ENCODE measurements around the gene MTMR3.

- TF ChIP-seq CTCF (IDR thresholded peaks at IDR 0.05; ENCODE audit: low read depth, low read length, missing input control) (no peak), EGR1 (IDR thresholded peaks at IDR 0.05; ENCODE audit: low read depth in 2 of 2) (no peak), JUND (IDR thresholded peaks at IDR 0.05) (no peak), SP1 (IDR thresholded peaks at IDR 0.05) (no peak), MAX (IDR thresholded peaks at IDR 0.05) (no peak), RAD21 (IDR thresholded peaks at IDR 0.05) (no peak), ATF3 (IDR thresholded peaks at IDR 0.05) (no peak), ZBTB33 (IDR thresholded peaks at IDR 0.05) (no peak), REST (IDR thresholded peaks at IDR 0.05) (no peak), HNF4A (conservative IDR thresholded peaks at IDR 0.05) (no peak), TAF1 (conservative IDR thresholded peaks at IDR 0.05) (no peak), YY1 (IDR thresholded peaks at IDR 0.05) (no peak), RXRA (IDR thresholded peaks at IDR 0.05) (no peak)
Measured at GRCh38 chr22:29848111-29848510, 34.9 kb upstream of the MTMR3 start.
